NCI-H82 treated with DMSO at 0.1 percent for 48 hours (cell line): ENCODE measurements around the gene KRT74.
"Not testable (repeated sequence)": the region's sequence is repeated elsewhere in the genome, so short reads cannot be mapped to it uniquely, and the experiment has no call there.

Experiments used
- DNase-seq: peaks from one replicate; lab custom pipeline; 2025; ENCODE audit not compliant: unreplicated experiment; lab: John Stamatoyannopoulos, UW

The KRT74 gene

GRCh38 chr12:52603314-52603713, 29.7 kb upstream of the KRT74 start:
- no peak for DNase-seq

GRCh38 chr12:52602552-52602951, 28.9 kb upstream of the KRT74 start:
- no peak for DNase-seq

- no peak for DNase-seq
Observed at GRCh38 chr12:52601671-52602070, 28.0 kb upstream of the KRT74 start.

GRCh38 chr12:52600941-52601481, 27.4 kb upstream of the KRT74 start, which contains the start of gene KRT72:
KRT72 (minus strand) TSS chr12:52601463; CDS start chr12:52601452, 11 bp downstream.
- no peak for DNase-seq

- no peak for DNase-seq
Observed at GRCh38 chr12:52600475-52600874, 26.8 kb upstream of the KRT74 start.

GRCh38 chr12:52600071-52600470, 26.4 kb upstream of the KRT74 start:
- DNase-seq = no peak

- no peak for DNase-seq
Observed at GRCh38 chr12:52598966-52599365, 25.3 kb upstream of the KRT74 start.

- not testable (repeated sequence) for DNase-seq
Observed at GRCh38 chr12:52594237-52594636, 20.6 kb upstream of the KRT74 start.

GRCh38 chr12:52591521-52591920, 17.9 kb upstream of the KRT74 start:
- no peak for DNase-seq

- no peak for DNase-seq
Observed at GRCh38 chr12:52590021-52590420, 16.4 kb upstream of the KRT74 start.

GRCh38 chr12:52587563-52587962, 13.9 kb upstream of the KRT74 start:
- no peak for DNase-seq

GRCh38 chr12:52585946-52586345, 12.3 kb upstream of the KRT74 start:
- DNase-seq = no peak

GRCh38 chr12:52585066-52585465, 11.4 kb upstream of the KRT74 start:
- DNase-seq = no peak

- DNase-seq = no peak
Observed at GRCh38 chr12:52584156-52584682, 10.6 kb upstream of the KRT74 start.

GRCh38 chr12:52582971-52583456, 9.4 kb upstream of the KRT74 start:
- DNase-seq = peak; percentile 0

- no peak for DNase-seq
Observed at GRCh38 chr12:52582486-52582885, 8.8 kb upstream of the KRT74 start.

- no peak for DNase-seq
Observed at GRCh38 chr12:52581481-52581880, 7.8 kb upstream of the KRT74 start.

GRCh38 chr12:52581066-52581465, 7.4 kb upstream of the KRT74 start:
- DNase-seq = no peak

- DNase-seq = no peak
Observed at GRCh38 chr12:52580496-52580895, 6.9 kb upstream of the KRT74 start.

- no peak for DNase-seq
Observed at GRCh38 chr12:52579468-52580465, 6.1 kb upstream of the KRT74 start.

- DNase-seq = no peak
Observed at GRCh38 chr12:52578469-52578868, 4.8 kb upstream of the KRT74 start.

- no peak for DNase-seq
Observed at GRCh38 chr12:52577316-52577715, 3.7 kb upstream of the KRT74 start.
